Measurements from ENCODE around the gene CIDEB.

The CIDEB gene

DNA sequence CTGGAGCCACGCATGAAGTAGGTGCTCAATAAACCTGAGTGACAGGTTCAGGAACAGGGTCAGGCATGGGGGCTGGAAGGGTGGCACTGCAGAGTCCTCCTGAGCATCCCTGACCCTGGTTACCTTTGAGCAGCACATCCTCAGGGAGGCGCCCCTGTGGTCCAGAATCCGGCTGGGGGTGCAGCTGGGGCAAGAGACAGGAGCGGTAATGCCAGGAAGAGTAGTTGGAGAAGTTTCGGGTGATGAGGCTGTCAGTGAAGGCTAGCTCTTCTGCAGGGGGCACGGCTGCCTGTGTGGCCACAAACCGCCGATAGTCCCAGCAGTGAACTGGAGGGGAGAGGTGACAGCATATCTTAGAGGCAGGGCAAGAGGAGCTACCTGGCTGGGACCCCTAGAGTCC is 38.4 kb downstream of the CIDEB start:
- DNase-seq: no peak

DNA sequence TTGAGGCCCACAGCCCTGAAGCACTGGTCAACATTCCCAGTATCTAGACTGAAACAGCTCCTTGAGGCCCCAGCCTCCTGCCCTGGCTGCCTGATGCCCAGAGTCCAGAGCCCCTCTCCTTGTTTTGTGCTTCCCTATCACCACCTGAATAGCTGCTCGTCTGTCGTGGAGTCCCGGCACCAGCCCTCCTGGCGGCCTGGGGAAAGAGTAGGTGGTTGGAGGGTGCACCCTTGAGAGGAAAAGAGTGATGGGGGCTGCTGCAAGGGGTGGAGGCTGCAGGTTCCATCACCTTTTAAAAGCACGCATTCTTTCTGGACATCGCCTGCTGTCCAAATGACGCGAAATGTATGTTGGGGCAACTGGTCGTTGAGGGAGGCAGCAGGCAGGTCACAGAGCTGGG is 39.6 kb downstream of the CIDEB start:
- no peak for DNase-seq

DNA sequence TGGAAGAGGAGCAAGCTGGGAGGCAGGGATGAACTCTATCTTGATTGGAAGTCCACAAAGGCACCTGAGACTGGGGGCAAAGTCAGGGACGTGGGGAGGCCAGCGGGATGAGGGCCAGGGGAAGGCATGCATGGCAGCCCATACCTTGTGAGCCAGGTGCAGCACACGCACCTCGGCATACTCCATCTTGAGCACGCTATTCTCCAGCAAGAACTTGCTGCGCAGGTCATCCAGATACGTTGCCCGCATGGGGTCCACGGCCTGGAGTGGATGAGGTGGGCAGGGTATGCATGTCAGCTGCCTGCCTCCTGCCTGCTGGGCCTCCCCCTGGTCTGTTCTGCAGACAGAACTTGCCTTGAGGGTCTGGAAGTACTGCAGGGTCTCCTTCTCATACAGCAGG is 40.3 kb downstream of the CIDEB start:
- DNase-seq: no peak

DNA sequence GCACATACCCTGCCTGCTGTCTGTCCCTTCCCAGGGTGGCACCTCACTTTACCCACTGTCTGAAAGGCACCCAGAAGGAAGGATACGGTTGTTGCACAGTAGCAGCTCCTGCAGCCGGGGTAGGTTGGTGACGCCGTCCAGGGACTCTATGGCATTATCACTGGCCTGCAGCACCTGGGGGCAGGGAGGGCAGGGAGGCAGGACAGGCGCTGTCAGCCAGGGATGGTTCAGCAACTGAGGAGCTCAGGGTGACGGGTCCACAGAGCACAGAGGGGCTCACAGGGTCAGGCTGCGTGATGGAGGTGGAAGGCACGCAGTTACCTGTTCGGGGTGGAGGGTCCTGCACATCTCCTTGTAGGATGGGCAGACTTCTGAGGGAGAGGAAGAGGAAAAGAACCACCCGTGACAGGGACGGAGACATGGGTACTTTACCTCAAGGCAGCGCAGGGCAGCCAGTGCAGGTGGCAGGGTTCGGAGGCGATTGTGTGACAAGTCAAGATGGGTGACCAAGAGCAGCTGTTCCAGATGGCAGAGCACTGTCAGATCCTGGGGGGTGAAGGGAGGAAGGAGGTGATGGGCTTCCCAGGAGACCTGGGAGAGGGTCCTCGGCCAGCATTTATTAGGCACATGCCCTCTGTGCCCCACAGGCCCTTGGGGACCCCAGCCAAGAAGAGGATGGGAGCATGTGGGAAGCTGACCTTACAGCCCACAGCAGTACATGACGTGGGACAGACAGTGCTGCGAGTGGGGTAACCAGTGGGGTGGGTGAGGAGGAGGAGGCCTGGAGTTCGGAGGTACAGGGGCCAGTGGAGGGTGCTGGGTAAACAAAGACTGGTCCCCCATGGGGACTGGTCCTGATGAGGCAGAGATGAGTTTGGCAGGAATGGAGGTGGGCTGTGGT is 41.2 kb downstream of the CIDEB start:
- no peak for DNase-seq

DNA sequence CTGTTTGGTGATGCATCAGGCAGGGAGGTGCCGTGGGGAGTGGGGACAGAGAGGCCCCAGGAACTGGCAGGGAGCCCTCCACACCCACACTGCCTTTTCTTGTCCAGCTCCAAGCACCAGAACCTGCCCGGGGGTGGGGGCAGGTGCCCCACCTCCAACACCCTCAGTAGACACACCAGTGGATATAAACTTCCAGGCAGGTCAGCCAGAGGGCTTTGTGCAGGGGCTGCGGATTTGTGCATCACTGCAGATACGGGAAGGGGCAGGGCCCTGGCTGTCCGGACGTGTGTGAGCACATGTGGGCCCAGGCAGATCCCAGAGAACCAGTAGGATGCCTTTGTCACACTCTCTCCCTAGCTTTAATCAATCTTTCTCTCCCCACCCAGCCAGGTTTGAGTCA is 43.5 kb downstream of the CIDEB start:
- DNase-seq: no peak

DNA sequence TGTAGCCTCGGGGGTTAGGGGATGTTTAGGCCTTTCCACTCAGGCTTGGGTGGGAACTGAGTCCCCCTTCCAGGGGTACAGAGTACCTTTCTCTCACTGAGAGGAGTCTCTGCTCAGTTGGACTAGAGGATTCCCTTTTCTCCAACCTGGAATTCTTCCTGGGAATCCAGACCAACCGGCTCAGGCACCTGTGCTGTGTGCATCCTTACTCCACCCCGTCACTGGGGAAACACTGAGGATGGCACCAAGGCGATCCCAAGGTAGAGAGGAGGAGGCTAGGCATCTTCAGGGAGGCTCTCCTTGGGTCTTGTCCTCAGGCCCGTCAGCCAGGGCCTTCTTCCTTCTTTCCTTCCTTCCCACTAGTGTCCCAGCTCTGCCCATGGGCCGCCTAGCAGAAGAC is 43.9 kb downstream of the CIDEB start:
- no peak for DNase-seq

DNA sequence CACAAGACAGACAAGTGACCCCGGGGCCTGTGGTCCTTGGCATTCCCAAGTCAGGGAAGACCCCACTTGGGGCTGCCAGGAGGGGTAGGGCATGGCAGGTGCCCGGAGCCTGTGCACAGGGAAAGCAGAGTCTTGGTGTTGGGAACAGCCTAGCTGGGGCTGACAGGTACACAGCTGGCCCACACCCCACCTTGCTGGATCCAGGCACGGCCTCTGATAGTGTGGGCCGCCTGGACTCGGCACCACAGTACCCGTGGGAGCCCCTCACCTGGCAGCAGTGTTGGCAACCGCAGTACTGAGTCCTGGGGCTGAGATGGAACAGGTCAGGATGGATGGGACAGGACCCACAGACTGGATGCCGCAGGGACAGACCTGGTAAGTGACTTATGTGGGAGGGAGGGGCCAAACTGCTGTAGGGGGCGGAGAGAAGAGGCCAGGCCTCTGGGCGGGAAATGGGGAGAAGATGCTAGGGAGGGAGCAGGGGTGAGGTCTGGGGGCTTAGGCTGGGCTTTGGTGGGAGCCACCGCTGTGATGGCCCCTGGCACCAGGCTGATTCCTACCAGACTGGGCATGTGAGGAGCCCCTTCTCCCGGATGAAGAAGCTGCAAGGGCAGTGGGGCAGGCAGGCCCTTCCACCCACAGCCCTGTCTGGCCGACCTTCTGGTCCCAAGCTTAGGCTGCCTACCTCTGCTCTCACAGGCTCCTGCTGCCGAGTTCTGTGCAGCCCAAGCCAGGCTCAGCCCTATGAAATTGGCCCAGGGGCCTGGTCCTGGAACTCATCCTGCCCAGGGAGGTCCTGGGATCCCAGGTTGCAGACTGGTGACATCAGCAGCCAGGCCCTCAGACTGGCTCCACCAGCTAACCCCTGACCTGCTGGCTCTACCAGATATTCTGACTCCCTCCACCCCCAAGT is 44.7 kb downstream of the CIDEB start, which contains the start of gene TGM1:
TSS of gene TGM1 (minus strand) at position 357 of the 913 bp plus-strand sequence. CDS start 825 bp downstream, outside the sequence.
- DNase-seq: no peak

DNA sequence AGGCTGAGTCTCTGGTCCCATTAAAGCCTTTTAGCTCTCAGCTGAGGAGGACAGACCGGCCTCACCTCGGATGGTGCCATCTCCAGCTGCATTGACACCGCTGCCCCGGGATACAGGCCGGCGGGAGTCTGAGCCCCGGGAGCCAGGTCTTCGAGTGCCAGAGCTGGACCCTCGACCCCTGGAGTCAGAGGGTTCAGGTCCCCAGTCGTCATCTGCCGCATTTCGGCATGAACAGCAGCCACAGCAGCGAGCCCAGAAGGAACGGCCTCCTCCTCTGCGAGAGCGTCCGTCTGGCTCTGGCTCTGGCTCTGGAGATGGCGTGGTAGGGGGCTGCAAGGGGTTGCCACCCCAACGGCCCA is 45.8 kb downstream of the CIDEB start:
- DNase-seq: no peak

DNA sequence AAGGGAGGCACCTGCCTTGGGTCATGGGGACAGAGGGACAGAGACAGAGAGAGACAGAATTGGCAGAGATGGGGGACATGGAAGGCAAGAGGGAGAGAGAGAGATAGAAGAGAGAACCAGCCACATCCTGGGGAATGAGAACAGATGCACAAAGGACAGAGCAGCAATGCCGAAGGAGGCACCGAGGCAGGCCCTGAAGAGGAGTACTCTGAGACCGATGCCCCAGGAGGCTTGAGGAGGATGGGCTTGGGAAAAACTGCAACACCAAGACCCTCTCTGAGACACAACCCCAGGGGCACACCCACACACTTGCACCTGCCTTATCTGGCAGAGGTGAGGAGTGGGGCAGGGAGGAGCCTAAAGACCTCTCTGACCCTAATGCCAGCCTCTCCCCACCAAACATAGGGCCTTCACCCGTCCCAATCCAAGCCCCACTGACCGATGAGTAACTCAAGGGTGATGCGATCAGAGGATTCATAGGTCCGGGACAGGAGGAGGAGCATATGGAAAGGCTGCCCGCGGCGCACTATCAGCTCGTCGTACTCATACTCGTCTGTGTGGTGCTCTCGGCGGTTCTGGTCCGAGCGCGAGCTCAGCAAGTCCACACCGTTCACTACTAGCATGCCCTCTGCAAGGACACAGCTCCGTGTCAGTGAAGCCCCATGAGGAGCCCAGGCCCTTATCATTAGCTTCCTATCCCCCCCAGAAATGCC is 46.4 kb downstream of the CIDEB start:
- no peak for DNase-seq

DNA sequence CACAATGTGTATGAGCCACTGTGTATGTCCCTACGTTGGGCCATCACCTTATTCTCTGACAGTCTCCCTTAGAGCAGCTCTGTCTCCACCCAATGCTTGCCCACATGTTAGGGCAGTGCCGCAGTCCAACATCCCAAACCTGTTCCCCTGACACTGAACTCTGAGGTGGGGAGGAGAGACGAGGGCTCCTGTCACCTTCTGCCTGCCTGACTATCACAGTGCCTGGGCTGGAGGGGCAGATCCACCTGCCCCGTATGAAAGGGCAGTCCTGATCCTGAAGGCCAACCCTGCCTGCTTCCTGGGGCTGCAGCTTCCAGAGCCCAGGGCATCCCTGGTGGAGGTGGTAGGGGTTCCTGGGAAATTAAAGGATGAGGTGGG is 47.0 kb downstream of the CIDEB start:
- DNase-seq: no peak

DNA sequence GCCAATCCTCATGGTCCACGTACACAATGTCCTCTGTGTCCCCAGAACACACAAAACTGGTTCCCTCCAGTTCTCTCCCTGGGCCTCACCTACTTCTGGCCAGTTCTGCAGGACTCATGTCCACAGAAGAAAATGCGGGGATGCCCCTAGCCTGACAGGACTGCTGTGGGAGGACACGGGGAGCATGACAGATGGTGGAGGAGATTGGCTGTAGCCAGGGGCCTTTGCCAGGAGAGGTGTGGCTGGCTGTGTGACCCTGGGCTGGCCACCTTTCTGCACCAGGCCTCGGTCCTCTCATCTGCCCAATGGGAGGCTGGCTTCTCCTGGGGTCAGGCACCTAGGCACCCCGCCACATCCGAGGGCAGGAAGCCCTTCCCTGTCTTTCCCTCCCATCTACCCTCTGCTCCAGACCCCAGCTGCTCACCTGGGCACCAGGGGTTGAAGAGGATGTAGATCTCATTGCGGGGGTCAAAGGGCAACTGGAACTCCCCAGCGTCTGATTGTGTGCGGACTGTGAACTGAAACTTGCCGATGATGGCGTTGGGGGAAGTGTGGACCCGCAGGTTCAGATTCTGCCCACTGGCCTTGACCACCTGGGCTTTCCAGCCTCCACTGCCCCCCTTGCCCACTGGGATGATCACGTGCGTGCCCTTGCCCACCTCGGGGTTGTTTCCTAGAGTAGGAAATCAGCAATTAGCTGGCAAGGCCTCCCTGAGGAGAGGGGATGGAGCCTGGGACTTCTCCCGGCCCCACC is 47.6 kb downstream of the CIDEB start:
- DNase-seq: no peak

DNA sequence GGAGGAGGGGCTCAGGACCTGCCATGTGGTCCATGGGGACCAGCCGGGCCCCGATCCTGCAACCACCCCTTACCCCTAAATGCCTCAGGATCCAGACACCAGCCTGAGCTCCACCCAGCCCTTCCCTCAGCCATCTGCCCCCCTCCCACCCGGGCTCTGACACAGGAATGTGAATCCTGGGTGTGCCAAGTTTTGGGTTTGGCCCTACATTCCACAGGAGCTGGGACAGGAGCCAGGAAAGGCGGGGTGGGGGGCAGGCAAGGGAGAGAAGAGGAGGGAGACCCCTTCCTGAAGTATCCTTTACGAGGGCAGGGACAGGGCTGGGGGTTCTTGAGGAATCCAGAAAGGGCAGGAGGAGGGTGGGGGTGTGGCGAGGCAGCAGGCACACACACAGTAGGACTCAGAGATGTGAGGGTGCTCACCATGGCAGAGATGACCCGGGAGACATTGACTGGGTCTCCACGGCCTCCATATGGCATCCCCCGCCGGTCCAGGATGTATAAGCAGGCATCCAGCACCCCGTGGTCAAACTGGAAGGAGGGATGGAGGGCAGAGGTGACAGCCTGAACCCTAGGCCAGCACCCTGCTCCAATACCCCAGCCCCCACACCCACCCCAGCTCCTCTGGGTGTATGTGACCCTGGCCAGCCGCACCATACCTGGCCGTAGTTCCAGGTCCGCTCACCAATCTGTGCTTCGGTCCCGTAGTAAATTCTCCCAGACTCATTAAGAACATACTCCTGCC is 48.3 kb downstream of the CIDEB start:
- no peak for DNase-seq

DNA sequence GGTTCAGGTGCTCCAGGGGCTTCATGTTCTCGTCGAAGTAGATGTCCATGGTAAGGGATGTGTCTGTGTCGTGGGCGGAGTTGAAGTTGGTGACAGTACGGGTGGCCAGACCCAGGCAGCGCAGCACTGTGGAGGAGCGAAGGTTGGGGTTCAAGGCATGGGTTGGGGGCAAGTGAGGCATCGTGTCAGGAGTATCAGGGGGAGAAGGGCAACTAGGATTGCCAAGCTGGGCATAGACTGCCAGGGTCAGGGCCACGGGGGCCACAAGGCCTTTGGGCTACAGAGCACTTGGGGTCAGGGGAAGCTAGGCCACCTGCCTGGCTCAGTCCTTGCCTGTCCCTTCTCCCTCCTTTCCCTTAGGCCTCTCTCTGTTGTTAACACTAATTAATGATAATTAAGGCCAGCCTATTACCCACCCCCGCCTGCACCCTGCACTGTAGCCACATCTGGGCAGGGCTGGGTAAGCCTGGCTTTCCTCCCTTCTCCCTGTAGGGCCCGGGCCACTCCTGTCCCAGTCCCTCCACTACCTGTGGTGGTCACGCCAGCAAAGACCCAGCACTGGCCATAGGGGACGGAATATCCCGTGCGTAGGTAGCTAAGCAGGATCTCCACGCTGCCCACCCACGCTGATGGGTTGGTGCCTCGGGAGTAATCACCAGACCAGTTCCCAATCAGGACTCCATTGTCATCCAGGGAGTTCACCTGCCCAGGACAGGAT is 49.1 kb downstream of the CIDEB start:
- no peak for DNase-seq

DNA sequence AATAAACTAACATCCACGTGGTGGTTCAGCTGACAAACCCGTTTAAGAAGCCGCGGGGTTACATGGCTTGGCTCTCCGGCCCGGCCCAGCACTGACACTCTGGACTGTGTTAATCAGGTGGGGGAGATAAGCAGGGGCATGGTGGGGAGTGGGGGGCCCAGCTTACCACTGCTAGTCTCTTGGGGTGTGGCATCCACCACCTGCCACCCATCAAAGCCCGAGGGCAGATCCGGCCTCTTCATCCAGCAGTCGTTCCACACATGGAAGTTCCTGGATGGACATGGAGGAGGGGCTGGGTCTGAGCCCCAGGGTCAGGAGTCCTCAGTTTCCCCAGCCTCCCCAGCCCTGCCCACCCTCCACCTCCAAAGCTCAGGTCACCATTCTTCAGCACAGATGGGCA is 49.7 kb downstream of the CIDEB start:
- no peak for DNase-seq

DNA sequence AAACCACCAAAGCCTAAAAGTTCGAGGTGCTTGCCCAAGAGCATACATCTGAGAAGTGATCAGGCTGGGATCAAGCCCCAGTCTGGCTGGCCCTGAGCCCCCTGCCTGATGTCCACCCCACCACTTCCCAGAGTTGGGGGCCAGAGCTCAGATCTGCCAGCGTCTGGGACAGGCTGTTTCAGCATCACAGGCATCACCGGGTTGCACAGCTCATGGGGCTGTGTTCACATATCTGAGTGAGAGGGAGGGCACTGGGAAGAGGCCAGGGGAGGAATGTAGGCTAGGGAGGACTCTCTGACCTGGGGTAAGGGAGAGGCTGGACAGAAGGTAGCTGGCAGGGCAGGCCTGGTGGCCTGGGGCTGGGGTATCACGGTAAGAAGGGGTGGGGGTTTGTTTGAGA is 50.8 kb downstream of the CIDEB start:
- no peak for DNase-seq

DNA sequence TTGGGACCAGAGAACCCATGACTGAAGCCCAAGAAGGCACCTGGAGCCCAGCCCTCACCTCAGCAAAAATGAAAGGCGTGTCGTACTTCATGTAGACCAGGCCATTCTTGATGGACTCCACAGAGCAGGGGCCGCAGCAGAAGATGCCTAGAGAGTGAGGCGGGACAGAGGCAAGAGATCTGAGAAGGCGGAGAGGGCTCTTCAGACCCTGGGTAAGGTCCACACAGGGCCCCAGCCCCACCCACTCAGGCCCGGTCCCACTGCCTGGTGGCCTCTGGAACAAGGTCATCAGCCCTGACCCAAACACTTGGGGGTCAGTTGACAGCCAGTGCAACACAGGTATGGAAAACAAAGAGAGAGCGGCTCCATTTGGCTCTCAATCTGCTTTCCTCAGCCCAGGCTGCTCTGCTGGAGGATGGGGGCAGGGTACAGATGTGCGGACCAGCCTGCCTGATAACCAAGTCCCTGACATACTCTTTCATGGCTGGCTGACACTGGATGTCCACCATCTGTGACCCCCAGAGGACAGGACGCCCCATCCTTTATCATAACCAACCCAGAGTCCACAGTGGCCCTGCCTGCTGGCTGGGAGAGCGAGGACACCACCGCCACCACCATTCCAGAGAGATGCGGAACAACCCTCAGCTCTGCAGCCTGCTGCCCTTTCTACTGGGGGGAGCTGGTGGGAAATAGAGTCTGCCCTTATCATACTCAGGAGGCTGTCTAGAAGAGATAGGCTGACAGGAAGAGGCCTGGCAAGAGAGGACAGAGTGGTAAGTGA is 51.7 kb downstream of the CIDEB start:
- DNase-seq: no peak

DNA sequence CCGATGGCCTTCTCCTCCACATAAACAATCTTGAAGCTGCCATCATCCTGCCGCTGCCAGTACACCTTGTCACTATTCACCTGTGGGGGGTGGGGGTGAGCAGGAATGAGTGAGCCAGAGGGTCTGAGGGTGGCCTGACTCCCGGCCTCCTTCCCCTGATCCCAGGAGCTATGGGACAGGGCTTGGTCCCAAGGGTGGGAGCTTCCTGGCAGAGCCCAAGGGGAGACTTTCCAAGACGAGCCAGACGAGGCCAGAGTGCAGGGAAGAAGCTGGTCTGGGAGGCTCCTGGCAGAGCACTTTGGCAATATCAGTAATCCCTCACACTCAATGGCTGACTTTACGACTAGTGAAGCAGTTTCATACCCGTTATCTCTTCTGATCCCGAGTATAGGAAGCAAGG is 52.3 kb downstream of the CIDEB start:
- no peak for DNase-seq
